HUES64 (cell line): ENCODE data around the gene GPRC5D.

Experiments used
- H3K27ac ChIP-seq: 2 replicates; pipeline ENCODE4 v1.7.0; 2013; ENCODE audit warnings: low read depth, low read length, inconsistent platforms
- H3K27me3 ChIP-seq: 2 replicates; pipeline ENCODE4 v1.6.1; 2013; ENCODE audit warnings: mild to moderate bottlenecking, low read length; ENCODE audit not compliant: insufficient read depth
- H3K36me3 ChIP-seq: 2 replicates; pipeline ENCODE4 v1.6.1; 2013; ENCODE audit warnings: mild to moderate bottlenecking, low read length; ENCODE audit not compliant: insufficient read depth
- H3K4me1 ChIP-seq: 2 replicates; pipeline ENCODE4 v1.6.1; 2013; ENCODE audit warnings: mild to moderate bottlenecking, low read length, moderate library complexity; ENCODE audit not compliant: insufficient read depth
- H3K4me3 ChIP-seq: 2 replicates; pipeline ENCODE4 v1.5.1; 2013; ENCODE audit warnings: mild to moderate bottlenecking, low read length, moderate library complexity
- H3K9ac ChIP-seq: 2 replicates; pipeline ENCODE4 v1.6.1; 2013; ENCODE audit warnings: mild to moderate bottlenecking, low read depth, low read length
- H3K9me3 ChIP-seq: 2 replicates; pipeline ENCODE4 v1.6.1; 2013; ENCODE audit warnings: low read depth, low read length; ENCODE audit not compliant: insufficient read depth
- WGBS: fragments of 150-250, 120-280 bp; methylation state at CpG from one replicate; pipeline ENCODE4 v1.1.7; 2013; ENCODE audit warnings: missing lambda C conversion rate; 5-methylcytosine and 5-hydroxymethylcytosine counted together

The GPRC5D gene

DNA sequence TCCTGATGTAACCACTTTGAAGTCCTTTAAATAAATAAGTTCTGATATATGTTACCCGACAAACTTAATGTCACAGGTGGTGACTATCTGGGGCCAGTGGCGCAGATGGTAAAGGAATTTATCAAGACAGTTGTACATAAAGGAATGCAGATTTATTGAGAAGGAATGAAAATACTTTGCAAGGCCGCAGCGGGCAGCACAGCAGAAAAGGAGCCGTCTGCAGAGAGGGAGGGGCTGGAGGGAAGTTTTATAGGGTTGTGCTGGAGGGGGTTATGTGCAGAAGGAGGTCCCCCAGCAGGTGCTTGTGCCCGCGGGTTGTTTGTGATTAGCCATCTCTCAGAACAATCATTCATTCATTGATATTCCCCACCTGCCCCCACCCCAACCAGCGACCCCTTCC is 17.4 kb downstream of the GPRC5D start:
- Histone ChIP-seq H3K4me1 (no peaks in the 10 kb centered on the region; the same call in 1 of the 2 replicates), H3K27ac (no peak overlapping the region), H3K9me3 (no peaks in the 10 kb centered on the region), H3K4me3 (no peak overlapping the region), H3K27me3 (no peaks in the 10 kb centered on the region), H3K9ac (no peak overlapping the region), H3K36me3 (0 out of 2 replicates have a peak, but pooled peaks cover 9% of the 10 kb centered on the region)
- 82% methylated on average over 8 of the region's 8 CpGs for WGBS

DNA sequence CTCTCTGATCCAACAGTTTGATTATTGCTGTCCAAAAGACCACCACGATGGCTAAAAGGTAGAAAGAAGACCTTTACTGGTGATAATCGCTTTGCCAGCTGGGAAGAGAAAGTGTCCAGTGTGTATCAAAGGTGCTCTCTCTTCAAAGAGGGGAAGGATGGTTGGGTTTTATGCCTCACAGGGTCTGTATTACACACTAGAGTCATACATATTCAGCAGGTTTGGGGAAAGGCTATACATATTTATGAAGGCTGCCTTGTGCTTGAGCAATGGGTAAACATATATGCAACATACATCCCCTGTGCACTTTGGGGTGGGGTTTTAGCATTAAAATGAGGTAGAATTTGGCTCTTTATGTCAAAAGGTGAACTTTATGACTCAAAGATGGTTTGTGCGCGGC is 18.2 kb downstream of the GPRC5D start:
- Histone ChIP-seq H3K4me1 (no peaks in the 10 kb centered on the region; the same call in 1 of the 2 replicates), H3K27ac (no peak overlapping the region), H3K4me3 (no peak overlapping the region), H3K27me3 (no peaks in the 10 kb centered on the region), H3K9me3 (no peaks in the 10 kb centered on the region), H3K9ac (no peak overlapping the region), H3K36me3 (0 out of 2 replicates have a peak, but pooled peaks cover 10% of the 10 kb centered on the region)
- 96% methylated on average over 4 of the region's 4 CpGs for WGBS

DNA sequence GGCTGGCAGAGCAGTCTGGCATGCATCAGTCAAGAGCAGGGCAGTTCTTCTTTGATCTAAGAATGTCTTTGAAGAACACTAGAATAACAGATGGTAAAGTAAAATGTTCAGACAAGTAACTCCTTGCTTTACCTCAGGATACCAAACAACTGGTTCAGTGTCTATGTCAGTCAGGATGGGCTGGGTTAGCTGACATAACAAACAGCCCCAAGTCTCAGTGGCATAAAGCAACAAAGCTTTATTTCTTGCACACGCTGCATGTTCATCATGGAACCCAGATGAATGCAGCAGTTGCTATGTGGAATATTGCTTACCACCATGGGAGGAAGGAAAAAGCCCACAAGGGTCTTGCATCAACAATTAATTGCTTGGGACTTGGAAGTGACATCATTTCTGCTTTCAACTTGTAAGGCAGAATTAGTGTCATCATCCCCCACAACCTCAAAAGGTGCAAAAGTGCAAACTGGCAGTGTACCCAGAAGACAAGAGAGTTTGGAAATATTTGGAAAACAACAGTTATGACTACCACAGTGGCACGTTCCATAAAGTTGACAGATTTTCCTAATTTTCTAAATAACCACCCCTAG is 21.2 kb downstream of the GPRC5D start:
- Histone ChIP-seq H3K4me1 (no peaks in the 10 kb centered on the region; the same call in 1 of the 2 replicates), H3K4me3 (no peak overlapping the region), H3K36me3 (0 out of 2 replicates have a peak, but pooled peaks cover 7% of the 10 kb centered on the region), H3K27me3 (no peaks in the 10 kb centered on the region), H3K9me3 (no peaks in the 10 kb centered on the region), H3K27ac (no peak overlapping the region), H3K9ac (no peak overlapping the region)
- 97% methylated on average over 1 of the region's 2 CpGs for WGBS

GRCh38 chr12:12929696-12930095 is 22.3 kb downstream of the GPRC5D start:
- Histone ChIP-seq H3K36me3 (0 out of 2 replicates have a peak, but pooled peaks cover 7% of the 10 kb centered on the region), H3K27me3 (no peaks in the 10 kb centered on the region), H3K9me3 (no peaks in the 10 kb centered on the region), H3K9ac (no peak overlapping the region), H3K4me3 (no peak overlapping the region), H3K4me1 (no peaks in the 10 kb centered on the region; the same call in 1 of the 2 replicates), H3K27ac (no peak overlapping the region)
- WGBS: 94% methylated on average over 6 of the region's 6 CpGs

DNA sequence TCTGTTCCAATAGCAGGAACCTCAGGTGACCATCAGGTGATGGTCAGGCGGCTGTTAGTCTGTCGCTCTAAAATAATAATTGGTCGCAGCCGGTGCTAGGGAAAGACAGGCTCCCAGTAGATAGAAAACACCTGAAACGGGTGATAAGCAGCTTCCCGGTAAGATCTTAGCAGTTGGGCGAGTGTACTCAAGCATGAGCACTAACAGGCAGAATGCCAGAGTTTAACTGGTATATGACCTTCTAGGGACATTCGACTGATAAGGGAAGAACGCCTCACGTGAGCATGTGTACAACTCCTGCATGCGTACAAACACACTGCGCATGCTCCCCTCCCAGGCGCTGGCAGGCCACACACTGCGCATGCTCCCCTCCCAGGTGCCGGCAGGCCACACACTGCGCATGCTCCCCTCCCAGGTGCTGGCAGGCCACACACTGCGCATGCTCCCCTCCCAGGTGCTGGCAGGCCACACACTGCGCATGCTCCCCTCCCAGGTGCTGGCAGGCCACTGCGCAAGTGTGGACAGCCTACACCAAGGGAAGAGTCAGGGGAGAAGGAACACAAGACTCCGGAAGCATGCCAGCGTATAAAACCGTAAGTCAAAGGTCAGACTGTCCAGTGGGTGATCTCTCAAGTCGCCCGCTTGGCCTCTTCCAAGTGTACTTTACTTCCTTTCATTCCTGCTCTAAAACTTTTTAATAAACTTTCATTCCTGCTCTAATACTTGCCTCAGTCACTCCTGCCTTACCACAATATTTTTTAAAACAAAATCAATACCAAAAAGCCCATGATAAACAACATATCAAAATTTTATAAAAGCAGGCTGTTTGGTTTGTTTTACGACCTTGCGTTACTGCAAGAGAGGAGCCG is 24.5 kb downstream of the GPRC5D start:
- Histone ChIP-seq H3K9me3 (no peaks in the 10 kb centered on the region), H3K27ac (no peak overlapping the region), H3K9ac (peak overlapping the region; percentile 78), H3K36me3 (0 out of 2 replicates have a peak, but pooled peaks cover 7% of the 10 kb centered on the region), H3K27me3 (no peaks in the 10 kb centered on the region), H3K4me3 (peak overlapping the region; percentile 77), H3K4me1 (no peaks in the 10 kb centered on the region)
- WGBS: 39% methylated on average over 27 of the region's 27 CpGs

GRCh38 chr12:12926571-12927071 is 25.3 kb downstream of the GPRC5D start:
- Histone ChIP-seq H3K9me3 (no peaks in the 10 kb centered on the region), H3K27me3 (no peaks in the 10 kb centered on the region), H3K4me1 (no peaks in the 10 kb centered on the region), H3K27ac (no peak overlapping the region), H3K4me3 (no peak overlapping the region), H3K36me3 (0 out of 2 replicates have a peak, but pooled peaks cover 7% of the 10 kb centered on the region), H3K9ac (no peak overlapping the region)
- 93% methylated on average over 18 of the region's 18 CpGs for WGBS

GRCh38 chr12:12925388-12925787 is 26.6 kb downstream of the GPRC5D start:
- Histone ChIP-seq H3K4me1 (no peaks in the 10 kb centered on the region), H3K4me3 (no peak overlapping the region), H3K9ac (no peak overlapping the region), H3K27me3 (no peaks in the 10 kb centered on the region), H3K36me3 (0 out of 2 replicates have a peak, but pooled peaks cover 7% of the 10 kb centered on the region), H3K27ac (no peak overlapping the region), H3K9me3 (no peaks in the 10 kb centered on the region)
- WGBS: no CpG with 5 or more reads among the region's 1 CpG

- WGBS: 97% methylated on average over 4 of the region's 4 CpGs
- no peak overlapping the region for H3K27ac ChIP-seq
- no peaks in the 10 kb centered on the region for H3K4me1 ChIP-seq
- no peaks in the 10 kb centered on the region for H3K27me3 ChIP-seq
- no peak overlapping the region for H3K4me3 ChIP-seq
- no peaks in the 10 kb centered on the region for H3K36me3 ChIP-seq
- no peaks in the 10 kb centered on the region for H3K9me3 ChIP-seq
- no peak overlapping the region for H3K9ac ChIP-seq
Observed at GRCh38 chr12:12924169-12924568, 27.8 kb downstream of the GPRC5D start.

GRCh38 chr12:12922978-12923377 is 29.0 kb downstream of the GPRC5D start:
- WGBS: 91% methylated on average over 7 of the region's 7 CpGs
- Histone ChIP-seq H3K4me1 (no peaks in the 10 kb centered on the region), H3K27me3 (no peaks in the 10 kb centered on the region), H3K9me3 (no peaks in the 10 kb centered on the region), H3K27ac (no peak overlapping the region), H3K36me3 (no peaks in the 10 kb centered on the region), H3K9ac (no peak overlapping the region), H3K4me3 (no peak overlapping the region)

- no peak overlapping the region for H3K27ac ChIP-seq
- no peaks in the 10 kb centered on the region for H3K9me3 ChIP-seq
- H3K27me3 ChIP-seq: no peaks in the 10 kb centered on the region
- no peak overlapping the region for H3K4me3 ChIP-seq
- H3K36me3 ChIP-seq: no peaks in the 10 kb centered on the region
- WGBS: 76% methylated on average over 6 of the region's 6 CpGs
- no peak overlapping the region for H3K9ac ChIP-seq
- H3K4me1 ChIP-seq: no peaks in the 10 kb centered on the region
Observed at GRCh38 chr12:12922191-12922616, 29.8 kb downstream of the GPRC5D start.
